WI38 (cell line): ENCODE data around the gene MAVS.

Experiments used
- H3K4me3 ChIP-seq: 2 replicates; pipeline ENCODE4 v1.5.1; 2011; ENCODE audit warnings: low read depth, mild to moderate bottlenecking, control low read depth, low read length
- CTCF ChIP-seq: IDR thresholded peaks from 2 replicates; pipeline ENCODE4 v1.5.1; 2012; ENCODE audit warnings: low read depth, mild to moderate bottlenecking, control low read depth, low read length

The MAVS gene

GRCh38 chr20:3801299-3801698 lies 45.3 kb upstream of the MAVS start:
- no peak for TF ChIP-seq CTCF
- no peak overlapping the region for H3K4me3 ChIP-seq

- no peak overlapping the region for H3K4me3 ChIP-seq
- TF ChIP-seq CTCF: no peak
These were observed 44.8 kb upstream of the MAVS start for GRCh38 chr20:3801846-3802245.

- TF ChIP-seq CTCF: no peak
- no peak overlapping the region for H3K4me3 ChIP-seq
These were observed 44.0 kb upstream of the MAVS start for GRCh38 chr20:3802524-3803239.

- no peak for TF ChIP-seq CTCF
- no peak overlapping the region for H3K4me3 ChIP-seq
These were observed 43.3 kb upstream of the MAVS start for GRCh38 chr20:3803289-3803688.

GRCh38 chr20:3803854-3804253 lies 42.8 kb upstream of the MAVS start:
- no peak overlapping the region for H3K4me3 ChIP-seq
- no peak for TF ChIP-seq CTCF

- no peak for TF ChIP-seq CTCF
- no peak overlapping the region for H3K4me3 ChIP-seq
These were observed 42.3 kb upstream of the MAVS start for GRCh38 chr20:3804254-3804751.

- no peak for TF ChIP-seq CTCF
- H3K4me3 ChIP-seq: no peak overlapping the region
These were observed 41.9 kb upstream of the MAVS start for GRCh38 chr20:3804781-3805180.
